Left lung (tissue), 10 donors: ENCODE data around the gene LAMP1. TPM values are rescaled to one million over a fixed set of nuclear protein-coding genes. Genes with fewer than 3 reads are reported as not detected.
A peak's percentile ranks its signal among the peaks of the same experiment; 100 is the strongest.

Source experiments
- ATAC-seq: fragments of 200-7000 bp; cut with Tn5 transposase; one replicate; pipeline ENCODE4 v1.9.1; 2020; ENCODE audit warnings: moderate library complexity
- DNase-seq, 4 donors: peaks; one replicate each; pipeline ENCODE4 v3.0.0-alpha.2; 2013 to 2020
- H3K27ac ChIP-seq, 2 donors: fragments of 200-600 bp; sonication (generic) in 1 of 2; one replicate each; pipeline versions ENCODE4 v1.5.0 to v1.8.0; 2020 to 2021
- H3K27me3 ChIP-seq, 2 donors: fragments of 200-600 bp; sonication (generic) in 1 of 2; one replicate each; pipeline versions ENCODE4 v1.5.0 to v1.8.0; 2020 to 2021
- H3K36me3 ChIP-seq, 2 donors: fragments of 200-600 bp; sonication (generic) in 1 of 2; one replicate each; pipeline versions ENCODE4 v1.5.0 to v1.8.0; 2020 to 2021
- H3K4me1 ChIP-seq, 2 donors: fragments of 200-600 bp; one replicate each; pipeline ENCODE4 v1.8.0; 2021
- H3K4me3 ChIP-seq, 2 donors: fragments of 200-600 bp; sonication (generic) in 1 of 2; one replicate each; pipeline versions ENCODE4 v1.5.0 to v1.8.0; 2020 to 2021; ENCODE audit warnings: mild to moderate bottlenecking in 1 of 2
- H3K9me3 ChIP-seq, 2 donors: fragments of 200-600 bp; sonication (generic) in 1 of 2; one replicate each; pipeline versions ENCODE4 v1.5.0 to v1.8.0; 2020 to 2021
- intact Hi-C, 2 donors: fragments of 100-400 bp; cut with DNase I; formaldehyde crosslinking; loops; one replicate each; pipeline versions ENCODE4 v1.11.2 to v1.14.2; 2022
- polyA plus RNA-seq, 6 donors: library from polyadenylated mRNA; unstranded; fragments of 120-200 nt; gene quantifications; one replicate each; pipeline ENCODE4 v1.2.1, GENCODE V29; 2013; ENCODE audit not compliant: insufficient read length in 6 of 6
- total RNA-seq, 2 donors: library from RNA; stranded (reverse); fragmentation: NEBNext Ultra II Directional; extraction: Animal tissue kit (Norgen Biotek cat#: 25700); gene quantifications; one replicate each; pipeline ENCODE4 v1.2.1, GENCODE V29; 2021
- TF ChIP-seq, protein P1 (sequence below), 2 donors: fragments of 200-600 bp; sonication (generic) in 1 of 2; IDR thresholded peaks; one replicate each; pipeline versions ENCODE4 v1.5.0 to v1.8.0; 2021; ENCODE audit warnings: antibody characterized with exemption in 2 of 2
- donor health status: DM: no; HTN: yes; CAD: no.
- donor health status: DM: no; HTN: no; CAD: no.

The LAMP1 gene
- total and polyA plus RNA-seq, 8 donors: 102 to 374 (median 118) TPM

DNA sequence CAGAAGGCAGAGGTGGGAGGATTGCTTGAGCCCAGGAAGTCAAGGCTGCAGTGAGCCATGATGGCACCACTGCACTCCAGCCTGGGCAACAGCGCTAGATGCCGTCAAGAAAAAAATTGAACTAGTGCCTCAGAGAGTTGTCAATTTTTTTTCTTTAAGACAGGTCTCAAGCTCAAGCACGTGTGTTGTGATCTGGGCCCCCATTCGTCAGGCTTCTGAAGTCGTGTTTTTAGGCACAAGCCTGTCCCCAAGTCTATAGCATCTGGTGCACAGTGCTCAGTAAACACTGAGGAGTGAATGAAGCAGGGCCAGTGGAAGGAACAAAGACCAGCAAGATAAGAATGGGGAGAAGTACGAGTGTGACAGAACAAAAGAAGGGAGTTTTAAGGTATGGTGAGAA is 23.7 kb upstream of the LAMP1 start:
- peaks cover 0 to 3% of the 10 kb centered on the region in 2 donors for H3K36me3 ChIP-seq
- H3K27me3 ChIP-seq: no peaks in the 10 kb centered on the region
- ATAC-seq (no peak), DNase-seq (no peak)
- no peaks in the 10 kb centered on the region for H3K9me3 ChIP-seq
- no peak overlapping the region for H3K4me3 ChIP-seq
- peaks cover 4 to 45% of the 10 kb centered on the region in 2 donors for H3K4me1 ChIP-seq
- peak overlapping the region in 1 of 2 donors; percentile 77 for H3K27ac ChIP-seq
- intact Hi-C loops: loop anchor here in 1 of 2 donors (10.0 kb wide), 1 partner anchor 121 kb away; no protein-coding TSS in a partner anchor
- TF ChIP-seq, protein P1, sequence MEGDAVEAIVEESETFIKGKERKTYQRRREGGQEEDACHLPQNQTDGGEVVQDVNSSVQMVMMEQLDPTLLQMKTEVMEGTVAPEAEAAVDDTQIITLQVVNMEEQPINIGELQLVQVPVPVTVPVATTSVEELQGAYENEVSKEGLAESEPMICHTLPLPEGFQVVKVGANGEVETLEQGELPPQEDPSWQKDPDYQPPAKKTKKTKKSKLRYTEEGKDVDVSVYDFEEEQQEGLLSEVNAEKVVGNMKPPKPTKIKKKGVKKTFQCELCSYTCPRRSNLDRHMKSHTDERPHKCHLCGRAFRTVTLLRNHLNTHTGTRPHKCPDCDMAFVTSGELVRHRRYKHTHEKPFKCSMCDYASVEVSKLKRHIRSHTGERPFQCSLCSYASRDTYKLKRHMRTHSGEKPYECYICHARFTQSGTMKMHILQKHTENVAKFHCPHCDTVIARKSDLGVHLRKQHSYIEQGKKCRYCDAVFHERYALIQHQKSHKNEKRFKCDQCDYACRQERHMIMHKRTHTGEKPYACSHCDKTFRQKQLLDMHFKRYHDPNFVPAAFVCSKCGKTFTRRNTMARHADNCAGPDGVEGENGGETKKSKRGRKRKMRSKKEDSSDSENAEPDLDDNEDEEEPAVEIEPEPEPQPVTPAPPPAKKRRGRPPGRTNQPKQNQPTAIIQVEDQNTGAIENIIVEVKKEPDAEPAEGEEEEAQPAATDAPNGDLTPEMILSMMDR (IDR thresholded peaks at IDR 0.05): no peak

- peak; percentile 87 for ATAC-seq
Observed at GRCh38 chr13:113273851-113274590, 23.0 kb upstream of the LAMP1 start.

DNA sequence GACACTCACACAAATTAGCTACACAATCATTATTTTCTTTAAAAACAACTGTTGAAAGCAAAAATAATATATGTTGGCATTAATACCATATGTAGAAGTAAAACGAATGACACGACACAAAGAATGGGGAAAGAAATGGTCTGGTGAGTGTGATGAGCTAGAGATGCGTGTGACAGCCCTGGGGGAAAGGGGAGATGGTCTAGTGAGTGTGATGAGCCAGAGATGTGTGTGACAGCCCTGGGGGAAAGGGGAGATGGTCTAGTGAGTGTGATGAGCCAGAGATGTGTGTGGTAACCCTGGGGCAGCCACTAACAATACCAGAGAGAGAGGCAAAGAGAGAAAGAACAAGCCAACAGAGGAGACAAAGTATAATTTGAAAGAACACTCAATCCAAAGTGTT is 22.3 kb upstream of the LAMP1 start:
- Histone ChIP-seq H3K27ac (peak overlapping the region; percentile 48 to 77), H3K27me3 (no peaks in the 10 kb centered on the region), H3K9me3 (no peaks in the 10 kb centered on the region), H3K4me1 (peaks cover 4 to 45% of the 10 kb centered on the region in 2 donors), H3K4me3 (no peak overlapping the region), H3K36me3 (peaks cover 0 to 3% of the 10 kb centered on the region in 2 donors)
- ATAC-seq: peak; percentile 5
- intact Hi-C loops: loop anchor here in 1 of 2 donors (10.0 kb wide), 1 partner anchor 120 kb away; no protein-coding TSS in a partner anchor
- no peak for DNase-seq
- TF ChIP-seq, protein P1 (IDR thresholded peaks at IDR 0.05): no peak

More at GRCh38 chr13:113273851-113274590, 23.0 kb upstream of the LAMP1 start:
- TF ChIP-seq, protein P1 (IDR thresholded peaks at IDR 0.05): no peak
- H3K9me3 ChIP-seq: no peaks in the 10 kb centered on the region
- DNase-seq: peak in 3 of 4 donors; percentile 34 to 85 (median 60)
- H3K27me3 ChIP-seq: no peaks in the 10 kb centered on the region
- H3K4me3 ChIP-seq: no peak overlapping the region
- intact Hi-C loops: loop anchor here in 1 of 2 donors (10.0 kb wide), 1 partner anchor 121 kb away; no protein-coding TSS in a partner anchor
- H3K36me3 ChIP-seq: peaks cover 0 to 3% of the 10 kb centered on the region in 2 donors
- peak overlapping the region; percentile 48 to 77 for H3K27ac ChIP-seq
- peaks cover 4 to 45% of the 10 kb centered on the region in 2 donors for H3K4me1 ChIP-seq

GRCh38 chr13:113275387-113275786 is 21.7 kb upstream of the LAMP1 start:
- Histone ChIP-seq H3K9me3 (no peaks in the 10 kb centered on the region), H3K27me3 (no peaks in the 10 kb centered on the region), H3K36me3 (peaks cover 0 to 3% of the 10 kb centered on the region in 2 donors), H3K4me1 (peaks cover 4 to 45% of the 10 kb centered on the region in 2 donors), H3K4me3 (no peak overlapping the region), H3K27ac (peak overlapping the region in 1 of 2 donors; percentile 77)
- intact Hi-C loops: loop anchor here in 1 of 2 donors (10.0 kb wide), 1 partner anchor 119 kb away; no protein-coding TSS in a partner anchor
- TF ChIP-seq, protein P1 (IDR thresholded peaks at IDR 0.05): peak; percentile 31 to 39
- DNase-seq (peak in 1 of 4 donors; percentile 35), ATAC-seq (peak; percentile 54)

DNA sequence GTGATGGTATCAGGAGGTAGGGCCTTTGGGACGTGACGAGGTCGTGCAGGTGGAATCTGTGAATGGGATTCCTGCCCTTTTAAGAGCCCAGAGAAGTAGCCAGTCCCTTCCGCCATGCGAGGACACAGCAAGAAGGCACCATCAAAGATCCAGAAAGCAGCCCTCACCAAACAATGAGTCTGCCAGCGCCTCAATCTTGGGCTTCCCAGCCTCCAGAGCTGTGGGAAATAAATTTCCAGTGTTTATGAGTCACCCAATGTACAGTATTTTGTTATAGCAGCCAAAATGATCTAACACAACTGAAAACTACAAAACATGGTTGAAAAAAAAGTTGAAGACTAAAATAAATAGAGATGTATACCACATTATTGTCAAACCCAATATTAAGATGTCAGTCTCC is 16.9 kb upstream of the LAMP1 start:
- DNase-seq (no peak), ATAC-seq (no peak)
- H3K27me3 ChIP-seq: no peaks in the 10 kb centered on the region
- intact Hi-C loops: no loop called here
- H3K4me3 ChIP-seq: no peak overlapping the region
- no peaks in the 10 kb centered on the region for H3K9me3 ChIP-seq
- H3K27ac ChIP-seq: no peak overlapping the region
- H3K4me1 ChIP-seq: peaks cover 0 to 18% of the 10 kb centered on the region in 2 donors
- H3K36me3 ChIP-seq: no peaks in the 10 kb centered on the region
- TF ChIP-seq, protein P1 (IDR thresholded peaks at IDR 0.05): no peak
